ENCODE data around the gene RAD51B.

- no peak for TF ChIP-seq POLR2AphosphoS5 (IDR thresholded peaks at IDR 0.05)
- TF ChIP-seq CTCF (IDR thresholded peaks at IDR 0.05) = no peak
- no peak for TF ChIP-seq POLR2A (IDR thresholded peaks at IDR 0.05)
These were observed 166.7 kb downstream of the RAD51B start for GRCh38 chr14:67986131-67986841.
